Activated gamma-delta T cell (primary cell): ENCODE measurements around the gene PRKAG1.

Experiments
- DNase-seq: peaks from one replicate; lab custom pipeline; 2025; lab: John Stamatoyannopoulos, UW

The PRKAG1 gene

DNA sequence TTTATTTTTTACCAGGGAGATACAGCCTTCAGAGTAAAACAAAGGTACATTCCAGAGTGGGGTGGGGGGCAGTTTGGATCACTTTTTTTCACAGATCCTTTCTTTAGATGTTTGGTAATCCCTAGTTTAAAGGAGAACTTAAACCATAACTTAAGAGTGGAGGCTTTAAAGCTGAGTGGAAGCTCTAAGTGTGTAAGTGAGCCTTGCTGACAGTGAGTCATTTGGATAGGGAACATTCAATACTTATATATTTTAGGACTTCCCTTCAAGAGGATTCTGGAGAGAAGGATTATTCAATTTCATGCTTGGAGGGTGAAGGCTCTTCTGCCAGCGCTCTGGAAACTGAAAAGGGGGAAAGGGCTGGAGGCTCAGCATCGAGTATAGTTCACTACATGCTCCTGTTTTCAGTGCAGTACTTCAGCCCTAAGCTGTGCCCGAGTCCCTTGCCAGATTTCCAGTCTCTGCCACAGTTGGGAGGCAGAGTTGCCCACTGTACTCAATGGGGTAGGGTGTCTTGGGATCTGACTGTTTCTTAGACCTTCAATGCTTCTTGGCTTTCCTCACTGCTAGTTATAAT lies 8.4 kb downstream of the PRKAG1 start:
- DNase-seq = no peak

DNA sequence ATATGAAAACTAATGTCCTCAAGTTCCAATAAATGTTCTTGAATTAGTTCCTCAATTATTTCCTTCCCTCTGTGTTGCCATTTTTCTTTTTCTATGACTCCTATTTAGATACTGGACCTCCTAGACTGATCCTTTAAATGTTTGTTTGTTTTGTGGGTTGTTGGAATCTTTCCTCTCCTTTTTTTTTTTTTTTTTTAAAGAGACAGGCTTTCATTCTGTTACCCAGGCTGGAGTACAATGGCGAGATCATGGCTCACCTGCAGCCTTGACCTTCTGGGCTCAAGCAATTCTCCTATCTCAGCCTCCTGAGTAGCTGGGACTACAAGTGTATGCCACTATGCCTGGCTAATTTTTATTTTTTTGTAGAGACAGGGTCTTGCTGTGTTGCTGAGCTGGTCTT lies 9.6 kb downstream of the PRKAG1 start:
- DNase-seq = no peak

DNA sequence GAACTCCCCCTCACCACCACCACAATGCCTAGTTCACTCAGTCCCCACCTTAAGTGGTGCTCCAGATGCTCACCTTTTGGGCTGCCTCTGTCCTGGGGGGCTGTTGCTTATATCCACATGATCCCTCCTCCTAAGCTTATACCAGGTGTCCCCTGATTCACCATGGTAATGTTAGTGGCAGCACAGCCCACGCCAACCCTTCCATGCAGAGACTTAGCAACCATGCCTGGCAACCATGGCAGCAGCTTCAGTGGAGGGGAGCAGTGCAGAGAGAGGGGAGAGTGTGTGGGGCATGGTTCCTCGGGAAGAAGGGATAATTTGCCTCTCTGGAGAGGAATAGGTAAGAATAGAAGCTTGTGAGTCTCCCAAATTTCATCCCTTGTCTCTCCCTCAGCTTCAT lies 18.2 kb downstream of the PRKAG1 start:
- DNase-seq = no peak

DNA sequence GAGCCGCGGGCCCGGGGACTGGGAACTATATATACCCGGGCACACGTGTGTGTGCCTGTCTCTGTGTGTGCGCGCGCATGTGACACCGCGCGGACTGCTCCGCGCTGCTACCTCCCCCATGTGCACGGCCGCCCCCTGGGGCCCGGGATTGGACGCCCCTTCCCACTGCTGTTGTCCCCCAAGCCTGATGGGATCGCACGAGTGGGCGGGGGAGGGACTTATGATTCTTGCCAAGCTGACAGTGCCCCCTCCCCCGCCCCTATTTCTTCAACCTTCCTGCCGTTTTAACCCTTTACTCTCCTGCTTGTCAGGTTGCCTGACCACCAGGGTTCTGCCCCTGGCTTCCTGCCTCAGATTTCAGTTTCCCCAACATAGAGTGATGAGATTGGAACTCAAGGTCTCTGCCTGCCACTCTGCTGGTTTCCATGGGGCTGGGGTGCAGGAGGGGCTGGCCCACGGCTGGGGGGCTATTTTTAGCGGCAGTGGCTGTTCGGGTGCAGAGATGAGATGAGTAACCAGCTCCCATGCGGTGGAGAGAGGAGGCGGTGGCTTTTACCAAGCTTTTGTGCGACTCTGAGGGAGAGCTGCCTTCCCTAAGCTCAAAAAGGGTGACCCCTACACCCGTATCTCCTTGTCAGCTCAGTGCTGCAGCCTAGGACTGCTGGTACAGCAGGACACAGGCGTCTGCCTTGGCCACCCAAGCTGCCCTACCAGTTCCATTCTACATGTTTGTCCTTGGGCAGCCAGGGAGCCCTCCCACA lies 19.0 kb downstream of the PRKAG1 start, which contains the start of gene DDN:
DDN (minus strand) TSS at position 5 of the 761 bp plus-strand sequence. CDS start 88 bp downstream, outside the sequence.
- DNase-seq = peak; percentile 36

DNA sequence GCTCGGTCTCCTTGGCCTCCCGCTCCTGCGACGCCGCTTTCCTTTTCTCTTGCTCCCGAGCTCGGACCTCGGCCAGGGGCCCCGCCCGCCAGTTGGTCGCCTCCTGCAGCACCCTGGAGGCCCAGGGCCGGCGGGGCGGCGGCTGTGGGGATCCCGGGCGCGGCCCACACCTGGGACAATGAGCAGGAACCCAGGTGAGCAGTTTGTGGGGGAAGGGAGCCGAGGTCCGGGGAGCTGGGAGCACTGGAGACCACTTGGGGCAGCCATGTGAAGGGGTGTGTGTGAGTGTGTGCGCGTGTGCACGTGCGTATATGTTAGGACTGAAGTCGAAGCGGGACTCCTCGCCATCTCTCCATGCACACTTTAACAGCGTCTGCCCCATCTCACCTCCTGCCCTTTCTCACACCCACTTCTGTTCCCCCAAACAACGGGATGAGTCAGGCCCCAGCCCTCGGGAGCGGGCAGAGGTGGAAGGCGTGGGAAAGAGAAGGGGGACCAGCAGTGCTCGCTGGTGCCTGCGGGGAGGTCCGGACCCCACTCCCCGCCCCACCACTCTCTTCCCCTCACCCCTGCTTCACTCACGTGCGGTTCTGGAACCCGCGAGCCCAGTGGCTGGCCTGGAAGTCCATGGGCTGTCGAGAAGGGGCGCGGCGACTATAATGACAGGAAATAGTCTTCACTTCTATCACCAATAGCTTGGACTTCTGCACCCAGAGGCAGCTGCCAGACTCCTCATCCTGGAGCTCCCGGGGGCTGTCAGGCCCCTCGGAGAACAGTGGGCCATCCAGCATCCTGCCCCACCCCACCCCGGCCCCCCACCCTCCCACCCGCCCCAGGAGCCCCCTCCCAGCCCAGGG lies 19.9 kb downstream of the PRKAG1 start:
- peak; percentile 19 for DNase-seq

DNA sequence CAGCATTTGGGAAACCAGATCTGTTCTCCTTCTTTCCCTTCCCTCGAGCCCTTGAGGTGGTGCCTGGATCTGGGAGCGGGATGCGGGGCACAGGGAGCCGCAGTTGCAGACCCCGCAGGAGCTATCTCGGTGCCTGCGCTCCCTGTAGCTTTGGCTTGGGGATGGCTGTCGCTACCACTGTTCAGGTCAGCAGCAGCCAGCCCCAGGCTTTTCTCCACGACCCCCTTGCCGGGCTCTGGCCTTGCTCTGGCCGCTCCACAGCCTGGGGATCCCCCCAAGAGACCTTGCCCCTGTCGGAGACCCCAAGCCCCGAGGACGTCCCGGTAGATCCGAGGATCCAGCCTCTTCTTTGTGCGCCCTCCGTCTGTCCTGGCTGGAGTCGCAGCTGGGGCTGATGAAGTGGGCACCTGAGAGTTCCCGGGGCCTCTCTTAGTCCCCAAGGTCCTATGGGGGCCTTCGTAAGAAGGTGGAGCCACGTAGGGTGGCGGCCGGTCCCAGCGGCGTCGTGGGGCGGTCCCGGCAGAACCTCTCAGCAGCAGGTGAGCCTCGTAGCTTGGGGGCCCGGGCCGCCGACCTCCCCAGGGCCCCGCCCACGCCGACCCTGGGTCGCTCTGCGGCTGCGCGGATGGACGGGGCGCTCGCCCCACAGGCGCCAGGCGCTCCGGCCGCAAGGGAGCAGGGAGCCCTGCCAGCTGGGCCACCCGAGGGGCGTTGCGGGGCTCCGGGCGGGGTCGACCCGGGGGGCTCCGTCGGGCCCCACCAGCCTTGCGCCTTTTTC lies 20.7 kb downstream of the PRKAG1 start:
- DNase-seq = peak; percentile 22

DNA sequence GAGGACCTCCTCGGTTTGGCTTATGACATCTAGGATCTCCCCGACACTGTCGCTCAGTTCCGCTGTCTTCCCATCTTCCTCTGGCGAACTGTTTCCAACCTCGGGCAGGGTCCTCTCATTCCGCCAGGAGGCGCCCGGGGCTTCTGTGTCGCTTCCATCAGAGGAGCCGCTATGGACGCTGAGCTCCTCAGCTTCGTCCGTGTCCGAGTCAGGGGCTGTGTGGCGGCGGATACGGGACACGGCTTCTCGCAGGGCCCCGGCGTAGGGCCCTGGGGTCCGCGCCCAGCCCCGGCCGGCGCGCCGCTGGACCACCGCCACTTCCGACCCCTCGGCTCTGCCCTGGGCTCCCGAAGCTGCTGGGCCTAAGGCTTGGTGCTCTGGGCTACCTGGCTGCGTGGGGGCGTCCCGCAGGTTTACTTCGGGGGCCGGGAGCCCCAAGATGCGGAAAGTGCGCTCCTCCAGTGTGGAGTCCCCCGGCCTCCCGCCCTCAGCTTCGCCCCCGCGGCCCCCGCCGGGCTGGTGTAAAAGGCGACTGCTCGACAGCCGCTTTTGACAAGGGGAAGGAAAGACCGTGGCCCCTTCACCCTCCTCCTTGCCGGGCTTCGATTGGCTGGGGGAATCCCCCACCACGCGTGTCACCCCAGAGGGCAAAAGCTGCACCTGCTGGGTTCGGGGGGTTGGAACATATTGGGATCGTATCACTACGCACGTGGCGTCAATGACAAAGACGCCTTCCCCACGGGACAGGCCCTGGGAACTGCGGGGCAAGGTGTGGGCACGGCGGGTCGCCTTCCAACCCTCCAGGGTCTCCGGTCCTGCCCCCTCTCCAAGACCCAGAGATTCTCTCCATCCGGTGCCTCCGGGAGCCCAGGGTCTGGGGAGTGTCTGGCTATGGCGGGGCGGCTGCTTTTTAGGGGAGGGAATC lies 21.5 kb downstream of the PRKAG1 start:
- peak; percentile 48 for DNase-seq

DNA sequence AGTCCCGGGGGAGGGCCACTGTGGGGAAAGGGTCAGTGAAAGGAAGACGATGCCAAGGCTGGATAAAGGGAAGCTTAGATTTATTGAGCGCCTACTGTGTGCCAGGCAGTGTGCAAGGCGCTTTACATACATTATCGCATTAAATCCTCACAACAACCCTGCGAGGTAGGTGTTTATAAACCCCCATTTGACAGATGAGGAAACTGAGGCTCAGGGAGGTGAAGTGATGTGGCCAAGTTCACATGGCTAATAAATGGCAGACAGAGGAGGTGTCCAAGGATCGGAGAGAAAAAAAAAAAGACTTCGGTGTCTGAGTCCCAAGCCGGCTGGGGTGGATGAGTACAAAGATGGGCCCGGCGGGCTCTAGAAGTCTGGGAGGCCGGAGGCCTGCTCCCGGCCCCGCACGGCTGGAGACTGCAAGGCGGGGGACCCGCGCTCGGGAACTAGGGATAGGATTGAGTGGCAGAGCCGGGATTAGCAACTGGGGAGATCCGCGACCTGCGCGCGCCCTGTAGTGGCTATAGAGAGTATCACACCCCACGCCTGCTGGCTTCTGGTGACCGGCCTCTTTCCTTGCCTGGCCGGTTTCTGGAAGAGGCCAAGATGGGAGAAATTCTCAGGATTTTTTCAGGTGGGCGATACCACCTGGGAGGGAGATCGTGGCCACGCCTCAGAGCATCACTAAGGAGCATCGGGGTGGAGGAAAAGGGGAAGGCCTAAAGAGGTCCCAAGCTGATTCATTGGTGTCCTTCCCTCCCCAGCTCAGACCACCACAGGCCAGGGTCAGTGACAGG lies 23.3 kb downstream of the PRKAG1 start:
- no peak for DNase-seq

DNA sequence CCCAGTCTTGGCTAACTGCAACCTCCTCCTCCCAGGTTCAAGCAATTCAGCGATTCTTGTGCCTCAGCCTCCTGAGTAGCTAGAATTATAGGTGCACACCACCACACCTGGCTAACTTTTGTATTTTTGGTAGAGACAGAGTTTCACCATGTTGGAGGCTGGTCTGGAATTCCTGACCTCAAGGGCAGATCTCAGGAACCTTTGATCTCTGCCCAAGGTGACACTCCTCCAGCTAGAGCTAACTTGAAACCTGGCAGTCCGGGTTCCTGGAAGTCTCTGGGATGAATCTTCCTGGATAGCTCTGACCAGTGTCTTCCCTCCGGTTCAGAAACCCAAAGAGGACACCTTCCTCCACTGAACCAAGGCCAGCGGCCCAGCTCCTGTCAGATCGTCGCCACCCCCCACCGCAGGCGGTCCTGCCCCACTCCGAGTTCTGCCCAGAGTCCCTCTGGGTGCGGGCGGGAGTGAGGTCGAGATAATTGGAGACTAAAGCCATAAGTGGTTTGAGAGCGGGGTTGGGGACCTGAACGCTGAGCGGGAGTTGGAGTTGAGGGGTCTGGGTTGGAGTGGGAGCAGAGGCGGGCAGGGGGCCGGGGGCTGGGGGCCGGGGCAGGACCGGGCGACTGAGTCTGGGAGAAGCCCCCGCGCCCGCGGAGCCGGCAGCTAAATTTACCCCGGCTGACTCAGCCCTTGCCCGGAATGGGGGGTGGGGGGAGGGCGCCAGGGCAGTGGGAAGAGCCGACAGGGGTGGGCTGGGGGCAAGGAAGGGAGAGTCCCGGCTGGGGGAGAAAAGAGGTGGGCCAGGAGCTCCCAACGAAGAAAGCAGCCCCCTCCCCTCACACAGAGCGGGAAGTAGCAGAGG lies 24.1 kb downstream of the PRKAG1 start:
- no peak for DNase-seq

DNA sequence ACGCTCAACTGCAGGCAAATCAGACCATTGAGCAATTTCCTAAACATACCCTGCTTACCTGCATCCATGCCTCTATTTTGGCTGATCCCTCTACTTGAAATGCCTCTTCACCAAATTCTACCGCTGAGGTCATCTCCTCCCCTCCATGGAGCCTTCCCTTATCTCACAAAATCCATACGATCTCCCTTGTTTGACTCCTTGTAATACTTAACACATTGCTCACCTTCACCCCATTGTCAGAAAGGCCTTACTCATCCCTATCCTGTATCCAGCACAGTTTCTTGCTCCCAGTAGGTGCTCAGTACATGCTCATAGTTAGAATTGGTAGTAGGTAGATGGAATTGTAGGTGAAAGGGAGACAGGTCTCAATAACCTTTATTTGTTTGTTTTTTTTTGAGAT lies 24.8 kb downstream of the PRKAG1 start:
- DNase-seq = no peak

DNA sequence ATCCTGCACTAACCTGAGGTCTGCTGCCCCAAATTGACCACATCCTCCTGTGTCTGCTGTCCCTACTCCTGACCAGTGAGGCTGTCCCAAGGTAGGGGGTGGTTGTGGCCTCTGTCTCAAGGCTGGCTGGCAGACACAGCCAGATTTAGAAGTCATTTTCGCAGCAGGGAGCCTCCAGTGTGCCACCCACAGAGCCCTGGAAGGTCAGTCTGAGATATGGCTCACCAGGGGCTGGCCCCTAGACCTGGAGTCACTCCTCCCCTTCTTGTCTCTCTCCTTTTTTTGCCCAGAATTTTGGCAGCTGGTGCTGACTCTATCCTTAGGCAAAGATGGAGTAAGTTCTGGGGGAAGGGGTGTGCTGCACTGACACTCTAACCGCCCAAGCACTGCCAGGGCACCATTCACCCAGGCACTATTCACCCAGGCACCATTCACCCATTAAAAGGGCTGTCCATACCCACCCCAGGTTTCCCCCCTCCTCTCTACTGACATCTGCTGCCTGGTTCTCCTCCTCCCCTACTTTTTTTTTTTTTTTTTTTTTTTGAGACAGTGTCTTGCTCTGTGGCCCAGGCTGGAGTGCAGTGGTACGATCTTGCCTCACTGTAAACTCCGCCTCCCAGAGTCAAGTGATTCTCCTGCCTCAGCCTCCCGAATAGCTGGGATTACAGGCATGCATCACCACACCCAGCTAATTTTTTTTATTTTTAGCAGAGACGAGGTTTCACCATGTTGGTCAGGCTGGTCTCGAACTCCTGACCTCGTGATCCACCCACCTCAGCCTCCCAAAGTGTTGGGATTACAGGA lies 27.1 kb downstream of the PRKAG1 start:
- DNase-seq = no peak

DNA sequence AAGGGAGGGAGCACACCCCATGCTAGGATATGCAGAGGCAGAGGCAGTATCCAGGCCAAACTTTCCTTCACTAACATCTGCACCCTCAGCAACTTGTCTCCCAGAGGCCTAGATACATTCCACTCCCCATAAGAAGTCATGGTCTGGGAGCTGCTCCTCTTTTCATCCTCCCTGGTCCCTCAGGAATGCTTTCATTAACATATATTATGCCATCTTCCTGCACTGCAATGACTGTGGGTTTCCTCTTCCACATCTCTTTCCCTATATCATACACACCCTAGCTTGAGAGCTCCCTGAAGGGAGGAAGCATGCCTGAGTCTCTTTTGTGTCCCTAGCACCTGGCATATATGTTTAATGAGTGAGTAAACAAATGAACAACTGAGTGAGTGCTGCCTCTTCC lies 28.0 kb downstream of the PRKAG1 start:
- DNase-seq = no peak

DNA sequence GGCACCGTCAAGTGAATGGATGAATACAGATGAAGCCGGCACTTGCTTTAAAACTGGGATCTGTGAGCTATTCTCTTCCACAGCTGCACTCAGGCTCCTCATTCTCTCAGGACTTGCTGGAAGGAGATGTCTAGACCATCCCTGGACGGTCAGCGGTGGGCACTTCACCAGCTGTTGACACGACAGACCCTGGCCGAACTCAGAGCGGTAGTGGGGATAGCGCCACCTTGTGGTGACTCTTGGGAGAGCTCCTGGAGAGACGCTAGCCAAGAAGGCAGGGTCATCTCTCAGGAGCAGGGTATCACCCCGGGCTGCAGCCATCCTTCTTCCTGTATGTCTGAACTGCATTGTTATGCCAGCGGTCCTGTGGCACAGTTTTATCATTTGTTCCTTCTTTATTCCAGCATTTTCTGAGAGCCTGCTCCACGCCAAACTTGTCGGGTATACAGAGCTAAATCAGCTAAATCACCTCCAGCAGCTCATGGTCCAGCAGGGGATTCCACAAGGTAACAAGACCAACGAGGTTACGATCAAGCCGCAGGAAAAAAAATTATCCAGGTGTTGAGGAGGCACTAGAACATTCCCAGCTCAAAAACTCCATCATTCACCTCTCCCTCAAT lies 30.4 kb downstream of the PRKAG1 start:
- no peak for DNase-seq

DNA sequence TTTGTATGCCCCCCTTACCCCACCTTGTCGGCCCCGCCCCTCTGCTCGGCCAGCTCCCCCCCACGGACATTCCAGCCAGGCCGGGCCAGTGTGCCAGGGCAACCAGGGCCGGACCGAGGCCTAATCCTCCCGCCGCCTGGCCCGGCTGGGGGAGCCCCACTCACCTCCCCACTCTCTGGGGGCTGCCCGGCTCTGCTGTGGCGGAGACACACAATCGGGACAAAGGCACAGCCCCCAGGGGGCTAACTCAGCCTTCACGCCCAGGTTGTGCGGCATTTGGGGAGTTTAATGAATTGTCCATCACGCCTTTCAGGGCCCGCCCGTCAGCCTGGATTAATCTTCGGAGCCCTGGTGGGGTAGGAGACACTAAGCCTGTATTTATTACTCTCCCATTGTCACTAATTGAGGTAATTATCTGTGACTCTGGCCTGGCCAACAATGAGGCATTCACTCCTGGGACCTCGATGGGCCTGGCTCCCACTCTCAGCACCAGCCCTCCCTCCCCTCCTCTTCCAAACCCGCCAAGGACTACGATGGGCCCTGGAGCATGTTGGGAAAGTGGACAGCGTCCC lies 31.8 kb downstream of the PRKAG1 start:
- no peak for DNase-seq

DNA sequence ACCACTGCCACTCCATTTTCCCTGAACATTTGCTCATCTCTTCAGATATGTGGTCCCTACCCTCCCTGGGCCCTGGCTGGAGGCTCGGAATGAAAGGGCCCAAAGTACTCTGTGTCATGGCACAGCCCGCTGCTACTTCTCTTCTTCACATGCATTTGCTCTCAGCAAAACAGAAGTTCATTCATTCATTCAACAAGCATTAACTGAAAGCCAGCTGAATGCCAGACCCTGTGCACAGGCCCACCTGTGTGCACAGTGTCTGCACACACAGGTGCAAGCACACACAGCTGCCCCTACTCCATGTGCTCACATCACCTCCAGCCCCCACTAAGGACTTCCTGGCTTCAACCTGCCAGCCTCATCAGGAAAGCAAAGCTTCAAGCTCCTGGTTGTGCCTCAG lies 32.7 kb downstream of the PRKAG1 start:
- no peak for DNase-seq

DNA sequence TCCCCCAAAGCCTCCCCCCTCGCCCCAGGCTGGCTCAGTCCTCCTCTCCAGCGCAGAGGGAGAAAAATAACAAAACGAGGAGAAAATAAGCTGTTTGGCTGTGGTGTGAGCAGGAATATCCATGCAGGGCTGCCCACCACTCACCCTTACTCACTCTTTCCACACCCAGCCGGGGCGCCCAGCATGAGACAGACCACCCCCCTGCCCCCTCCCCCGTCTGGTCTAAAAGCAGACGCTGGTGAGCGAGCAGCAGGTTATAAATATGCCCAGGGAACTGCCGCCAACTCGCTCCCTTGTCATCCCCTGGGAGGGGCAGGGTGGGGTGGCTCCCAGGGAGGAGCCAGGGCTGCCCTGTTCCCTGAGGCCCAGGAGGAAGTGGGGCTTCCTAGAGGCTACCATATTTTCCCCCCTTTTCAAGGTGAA lies 33.1 kb downstream of the PRKAG1 start:
- DNase-seq = no peak

DNA sequence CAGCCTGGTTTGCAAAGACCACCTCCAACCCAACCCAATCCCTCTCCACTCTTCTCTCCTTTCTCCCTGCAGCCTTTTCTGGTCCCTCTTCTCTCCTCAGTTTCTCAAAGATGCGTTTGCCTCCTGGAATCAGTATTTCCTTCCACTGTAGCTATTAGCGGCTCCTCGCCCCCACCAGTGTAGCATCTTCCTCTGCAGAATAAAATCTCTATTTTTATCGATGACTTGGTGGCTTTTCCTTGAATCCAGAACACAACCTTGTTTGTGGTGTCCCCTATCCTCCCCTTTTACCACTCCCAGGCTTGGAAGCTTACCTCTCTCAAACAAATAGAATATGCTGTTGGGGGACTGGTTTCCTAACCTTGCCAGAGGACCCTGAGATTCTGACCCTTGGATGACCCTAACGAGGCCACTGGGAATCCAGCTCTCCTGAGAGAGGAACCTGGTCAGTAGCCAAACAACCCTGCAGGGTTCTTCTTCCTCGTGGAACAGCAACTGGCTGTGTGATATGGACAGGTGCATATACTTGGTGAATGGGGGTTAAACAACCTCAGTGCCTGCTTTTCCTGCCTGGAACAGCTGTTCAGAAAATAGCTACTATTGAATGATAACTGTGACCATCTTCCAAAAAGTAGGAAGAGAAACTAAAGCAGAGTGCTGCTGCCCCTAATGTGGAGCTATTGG lies 36.0 kb downstream of the PRKAG1 start:
- DNase-seq = no peak
